GM18526 (cell line): Measurements from ENCODE around the gene CCDC32.
A peak's percentile ranks its signal among the peaks of the same experiment; 100 is the strongest.

Source experiments
- POLR2A ChIP-seq: IDR thresholded peaks from 3 replicates; pipeline ENCODE4 v1.6.1; 2011; ENCODE audit not compliant: insufficient read length; ENCODE audit errors: extremely low read depth

Gene CCDC32

GRCh38 chr15:40564591-40565332 is at the start of gene CCDC32:
TSS of gene CCDC32 (minus strand) at chr15:40565042. CDS start at chr15:40563015, 2,027 bp downstream.
- TF ChIP-seq POLR2A, result peak; percentile 88

GRCh38 chr15:40613080-40613479 is 48.2 kb upstream of the CCDC32 start:
- TF ChIP-seq POLR2A, result no peak

GRCh38 chr15:40603935-40604334 is 39.1 kb upstream of the CCDC32 start:
- no peak for TF ChIP-seq POLR2A

GRCh38 chr15:40600956-40601355 is 36.1 kb upstream of the CCDC32 start:
- TF ChIP-seq POLR2A, result no peak

GRCh38 chr15:40598672-40599071 is 33.8 kb upstream of the CCDC32 start:
- TF ChIP-seq POLR2A, result no peak

- no peak for TF ChIP-seq POLR2A
Measured at GRCh38 chr15:40598126-40598525, 33.3 kb upstream of the CCDC32 start.

- TF ChIP-seq POLR2A, result no peak
Measured at GRCh38 chr15:40597024-40597423, 32.2 kb upstream of the CCDC32 start.

- no peak for TF ChIP-seq POLR2A
Measured at GRCh38 chr15:40595773-40596172, 30.9 kb upstream of the CCDC32 start.

GRCh38 chr15:40595219-40595618 is 30.4 kb upstream of the CCDC32 start:
- TF ChIP-seq POLR2A, result no peak

GRCh38 chr15:40594429-40594836 is 29.6 kb upstream of the CCDC32 start:
- TF ChIP-seq POLR2A, result no peak

GRCh38 chr15:40593588-40594428 is 29.0 kb upstream of the CCDC32 start, which contains the start of gene KNL1:
TSS of gene KNL1 (plus strand) at chr15:40594249. CDS start at chr15:40602932, 8,683 bp downstream.
- TF ChIP-seq POLR2A, result peak; percentile 75

- no peak for TF ChIP-seq POLR2A
Measured at GRCh38 chr15:40593165-40593564, 28.3 kb upstream of the CCDC32 start.

- TF ChIP-seq POLR2A, result no peak
Measured at GRCh38 chr15:40591389-40591788, 26.5 kb upstream of the CCDC32 start.

- no peak for TF ChIP-seq POLR2A
Measured at GRCh38 chr15:40590667-40591050, 25.8 kb upstream of the CCDC32 start.

- no peak for TF ChIP-seq POLR2A
Measured at GRCh38 chr15:40584191-40584590, 19.3 kb upstream of the CCDC32 start.

GRCh38 chr15:40582726-40583246 is 17.9 kb upstream of the CCDC32 start:
- TF ChIP-seq POLR2A, result no peak
